ENCODE measurements around the gene ELP5.

Gene ELP5

DNA sequence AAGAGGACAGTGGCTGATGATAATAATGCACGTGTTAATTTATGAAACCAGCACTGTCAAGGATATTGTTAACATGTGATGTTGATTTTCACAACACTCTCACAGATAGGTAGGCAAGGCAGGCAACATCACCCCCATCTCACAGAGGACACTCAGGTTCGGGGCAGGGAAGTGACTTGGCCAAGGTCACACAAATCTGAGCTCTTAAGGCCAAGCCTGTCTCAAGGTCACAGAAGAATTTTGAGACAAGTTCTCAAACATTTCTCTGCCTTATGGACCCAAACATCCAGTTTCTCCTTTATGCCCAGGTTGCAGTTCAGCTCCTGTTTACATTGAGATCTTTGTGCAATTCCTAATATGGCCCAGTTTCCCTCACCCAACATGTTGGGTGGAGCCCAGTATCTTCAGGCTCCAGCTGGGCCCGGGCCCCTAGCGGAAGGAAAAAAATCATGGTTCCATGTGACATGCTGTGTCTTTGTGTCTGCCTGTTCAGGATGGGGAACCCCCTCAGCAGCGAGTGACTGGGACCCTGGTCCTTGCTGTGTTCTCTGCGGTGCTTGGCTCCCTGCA is 30.8 kb downstream of the ELP5 start:
- no peak overlapping the region for H3K4me3 ChIP-seq (ENCODE audit: low read length)
- no peak for DNase-seq (ENCODE audit: low read depth)
- TF ChIP-seq CTCF (conservative IDR thresholded peaks at IDR 0.05; ENCODE audit: low read length) = no peak

GRCh38 chr17:7283471-7284216 is 31.6 kb downstream of the ELP5 start:
- no peak for TF ChIP-seq CTCF (conservative IDR thresholded peaks at IDR 0.05; ENCODE audit: low read length)
- DNase-seq (ENCODE audit: low read depth) = no peak

GRCh38 chr17:7284911-7285310 is 32.9 kb downstream of the ELP5 start:
- H3K4me3 ChIP-seq (ENCODE audit: low read length) = no peak overlapping the region
- no peak for TF ChIP-seq CTCF (conservative IDR thresholded peaks at IDR 0.05; ENCODE audit: low read length)
- no peak for DNase-seq (ENCODE audit: low read depth)

More at GRCh38 chr17:7283471-7284216, 31.6 kb downstream of the ELP5 start:
- H3K4me3 ChIP-seq (ENCODE audit: low read length) = no peak overlapping the region

- H3K4me3 ChIP-seq (ENCODE audit: low read length) = no peak overlapping the region
- no peak for DNase-seq (ENCODE audit: low read depth)
- no peak for TF ChIP-seq CTCF (conservative IDR thresholded peaks at IDR 0.05; ENCODE audit: low read length)
Measured at GRCh38 chr17:7285679-7286078, 33.7 kb downstream of the ELP5 start.

GRCh38 chr17:7289256-7290032 is 37.4 kb downstream of the ELP5 start:
- no peak for TF ChIP-seq CTCF (conservative IDR thresholded peaks at IDR 0.05; ENCODE audit: low read length)
- H3K4me3 ChIP-seq (ENCODE audit: low read length) = no peak overlapping the region
- no peak for DNase-seq (ENCODE audit: low read depth)

- no peak overlapping the region for H3K4me3 ChIP-seq (ENCODE audit: low read length)
- no peak for TF ChIP-seq CTCF (conservative IDR thresholded peaks at IDR 0.05; ENCODE audit: low read length)
- no peak for DNase-seq (ENCODE audit: low read depth)
Measured at GRCh38 chr17:7290166-7290565, 38.2 kb downstream of the ELP5 start.
